Measurements from ENCODE around the gene FUT8. TPM values are rescaled to one million over a fixed set of nuclear protein-coding genes. Genes with fewer than 3 reads are reported as not detected.

The FUT8 gene
- total and polyA plus RNA-seq, 2 of the 8 experiments (the other 6 are each of a cell fraction or from before 2014, with no cell fraction given), result 10.5 to 25.1 TPM

DNA sequence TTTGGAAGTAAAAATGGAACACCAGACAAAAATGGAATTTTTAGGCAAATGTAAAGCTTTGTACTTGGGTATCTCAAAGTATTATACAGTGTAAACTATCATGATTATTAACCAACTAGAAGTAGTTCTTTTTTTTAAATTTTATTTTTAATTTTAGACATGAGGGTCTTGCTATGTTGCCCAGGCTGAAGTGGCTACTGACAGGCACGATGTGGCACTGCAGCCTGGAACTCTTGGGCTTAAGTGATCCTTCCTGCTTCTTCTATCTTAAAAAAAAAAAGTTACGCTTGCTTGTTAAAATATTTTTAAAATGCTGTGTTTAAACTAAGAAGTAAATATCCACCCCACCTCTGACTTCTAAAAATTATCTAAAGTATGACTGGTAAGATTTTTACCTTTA, 1.9 kb upstream of the FUT8 start:
- Histone ChIP-seq H3K14ac (ENCODE audit: insufficient read length) (no peak overlapping the region), H3K4me2 (ENCODE audit: insufficient read depth in 1 of 2, low read depth in 2 of 2, low read length in 2 of 2) (no peak overlapping the region), H2BK5ac (ENCODE audit: low read depth, low read length) (no peak overlapping the region), H3K18ac (ENCODE audit: extremely low read depth, low read length) (no peak overlapping the region), H2BK12ac (ENCODE audit: low read depth, low read length) (no peak overlapping the region), H3K79me1 (ENCODE audit: low read depth, low read length) (no peaks in the 10 kb centered on the region), H2AK5ac (ENCODE audit: low read depth, low read length) (no peak overlapping the region), H3K4me3 (ENCODE audit: extremely low read depth in 1 of 4, insufficient read depth in 2 of 4, low read depth in 3 of 4, low read length in 4 of 4) (no peak overlapping the region), H3K4me1 (replicated peaks in 1 of 4; ENCODE audit: control insufficient read depth in 3 of 4, insufficient read depth in 4 of 4, low read length in 3 of 4) (peaks cover 0 to 5% (median 0%) of the 10 kb centered on the region in 4 experiments; a peak in 1 of 7 replicates), H3K56ac (replicated peaks; ENCODE audit: insufficient read length, low read depth, low read length) (no peak overlapping the region), H2BK15ac (ENCODE audit: low read length) (no peak overlapping the region), H3K36me3 (ENCODE audit: control insufficient read depth in 2 of 4, insufficient read depth in 4 of 4, low read length in 3 of 4) (no peaks in the 10 kb centered on the region), H3K9ac (replicated peaks in 1 of 4; ENCODE audit: extremely low read depth in 1 of 4, low read depth in 3 of 4, low read length in 3 of 4) (no peak overlapping the region), H4K5ac (ENCODE audit: insufficient read length, low read depth, low read length) (no peak overlapping the region), H3K4ac (replicated peaks; ENCODE audit: insufficient read length, low read depth, low read length) (no peak overlapping the region), H4K91ac (replicated peaks; ENCODE audit: insufficient read length, low read length) (no peak overlapping the region), H3K23ac (ENCODE audit: insufficient read length) (no peak overlapping the region), H3K27ac (ENCODE audit: low read depth, low read length) (no peak overlapping the region), H4K8ac (ENCODE audit: extremely low read depth, insufficient read depth, low read length) (no peak overlapping the region), H4K20me1 (replicated peaks in 1 of 2; ENCODE audit: control insufficient read depth in 1 of 2, insufficient read depth in 2 of 2, low read length in 2 of 2) (no peaks in the 10 kb centered on the region), H3K23me2 (ENCODE audit: low read depth, low read length) (peaks cover 11% of the 10 kb centered on the region), H2BK120ac (replicated peaks; ENCODE audit: low read depth, low read length) (no peak overlapping the region), H2AFZ (ENCODE audit: low read length) (no peak overlapping the region), H3K9me3 (ENCODE audit: insufficient read depth in 2 of 2, low read depth in 1 of 2, low read length in 1 of 2) (no peaks in the 10 kb centered on the region), H2BK20ac (ENCODE audit: low read length) (no peak overlapping the region), H3K79me2 (ENCODE audit: control insufficient read depth in 1 of 2, insufficient read depth in 2 of 2, low read length in 2 of 2) (peaks cover 0 to 22% of the 10 kb centered on the region in 2 experiments; a peak in 2 of 4 replicates), H3K27me3 (replicated peaks in 1 of 4; ENCODE audit: control insufficient read depth in 3 of 4, extremely low read depth in 1 of 4, insufficient read depth in 3 of 4, low read length in 3 of 4) (no peaks in the 10 kb centered on the region; a peak in 1 of 7 replicates)
- DNase-seq (ENCODE audit: low read depth in 1 of 2, low spot score in 2 of 2) (no peak), FAIRE-seq (no peak)
- ChIA-PET POLR2A (ENCODE audit: partially characterized antibody) (interaction anchor here (1.1 to 1.5 kb wide), 2 partner anchors 128 to 414 kb away, joined by 3 to 4 read pairs; no protein-coding TSS in a partner anchor), CTCF (ENCODE audit: partially characterized antibody) (interaction anchor here (0.6 to 2.7 kb wide), 8 partner anchors 15 to 645 kb away, joined by 3 to 10 read pairs (median 4); no protein-coding TSS in a partner anchor)
- 85% methylated on average over 2 of the region's 2 CpGs; no CpG with 5 or more reads in 1 of the 2 experiments for WGBS, 2 experiments (ENCODE audit: extremely low coverage in 1 of 2, insufficient coverage in 1 of 2, insufficient read length in 1 of 2, insufficient replicate concordance in 2 of 2, low coverage in 1 of 2, low lambda C conversion rate in 2 of 2, missing lambda C conversion rate in 1 of 2)
- no peak for TF ChIP-seq MAFK (IDR thresholded peaks at IDR 0.05; ENCODE audit: low read depth, low read length)
- TF ChIP-seq RXRA (IDR thresholded peaks at IDR 0.05; ENCODE audit: insufficient read depth, low read depth, low read length), result no peak
- no peak for TF ChIP-seq RNF2 (IDR thresholded peaks at IDR 0.05; ENCODE audit: borderline replicate concordance, low read depth, low read length, missing control alignments, poor library complexity, severe bottlenecking)
- no peak for TF ChIP-seq RBBP5 (IDR thresholded peaks at IDR 0.05; ENCODE audit: borderline replicate concordance, low read depth, low read length)
- TF ChIP-seq POLR2A (IDR thresholded peaks at IDR 0.05; ENCODE audit: control extremely low read depth in 1 of 2, low read depth in 2 of 2, low read length in 2 of 2), result no peak
- TF ChIP-seq CBX5 (IDR thresholded peaks at IDR 0.05; ENCODE audit: low read depth, low read length), result no peak
- TF ChIP-seq GTF2F1 (IDR thresholded peaks at IDR 0.05; ENCODE audit: borderline replicate concordance, low read depth, low read length), result no peak
- peak; percentile 26; the same call in 1 of the 2 replicates for TF ChIP-seq KDM1A (IDR thresholded peaks at IDR 0.05; ENCODE audit: borderline replicate concordance, low read length)

Data from H1 (cell line).